ENCODE data around the gene JUP. TPM values are rescaled to one million over a fixed set of nuclear protein-coding genes. Genes with fewer than 3 reads are reported as not detected.

JUP gene
- total and polyA plus RNA-seq, 10 of the 15 experiments (the other 5 are each of a cell fraction or from before 2014, with no cell fraction given): 1.5 to 36.3 (median 11.6) TPM

DNA sequence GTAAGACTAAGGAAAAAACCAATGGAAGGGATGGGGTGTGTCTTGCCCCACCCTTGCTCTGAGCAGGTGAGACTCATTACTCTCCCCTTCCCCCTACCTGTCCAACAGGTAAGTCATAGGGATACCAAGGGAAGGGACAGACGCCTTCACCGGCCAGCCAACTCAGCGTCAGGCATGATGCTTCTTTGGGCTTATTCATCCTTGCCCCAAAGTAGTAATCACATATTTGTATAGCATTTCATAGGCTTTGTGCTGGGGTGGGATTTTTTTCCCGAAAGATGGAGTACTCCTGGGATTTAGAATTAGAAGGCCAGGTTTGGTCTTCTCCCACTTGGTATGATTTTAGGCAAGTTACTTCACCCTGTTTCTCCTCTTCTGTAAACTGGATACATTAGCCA is 509 bp upstream of the JUP start (continued):
- TF ChIP-seq, protein P1, sequence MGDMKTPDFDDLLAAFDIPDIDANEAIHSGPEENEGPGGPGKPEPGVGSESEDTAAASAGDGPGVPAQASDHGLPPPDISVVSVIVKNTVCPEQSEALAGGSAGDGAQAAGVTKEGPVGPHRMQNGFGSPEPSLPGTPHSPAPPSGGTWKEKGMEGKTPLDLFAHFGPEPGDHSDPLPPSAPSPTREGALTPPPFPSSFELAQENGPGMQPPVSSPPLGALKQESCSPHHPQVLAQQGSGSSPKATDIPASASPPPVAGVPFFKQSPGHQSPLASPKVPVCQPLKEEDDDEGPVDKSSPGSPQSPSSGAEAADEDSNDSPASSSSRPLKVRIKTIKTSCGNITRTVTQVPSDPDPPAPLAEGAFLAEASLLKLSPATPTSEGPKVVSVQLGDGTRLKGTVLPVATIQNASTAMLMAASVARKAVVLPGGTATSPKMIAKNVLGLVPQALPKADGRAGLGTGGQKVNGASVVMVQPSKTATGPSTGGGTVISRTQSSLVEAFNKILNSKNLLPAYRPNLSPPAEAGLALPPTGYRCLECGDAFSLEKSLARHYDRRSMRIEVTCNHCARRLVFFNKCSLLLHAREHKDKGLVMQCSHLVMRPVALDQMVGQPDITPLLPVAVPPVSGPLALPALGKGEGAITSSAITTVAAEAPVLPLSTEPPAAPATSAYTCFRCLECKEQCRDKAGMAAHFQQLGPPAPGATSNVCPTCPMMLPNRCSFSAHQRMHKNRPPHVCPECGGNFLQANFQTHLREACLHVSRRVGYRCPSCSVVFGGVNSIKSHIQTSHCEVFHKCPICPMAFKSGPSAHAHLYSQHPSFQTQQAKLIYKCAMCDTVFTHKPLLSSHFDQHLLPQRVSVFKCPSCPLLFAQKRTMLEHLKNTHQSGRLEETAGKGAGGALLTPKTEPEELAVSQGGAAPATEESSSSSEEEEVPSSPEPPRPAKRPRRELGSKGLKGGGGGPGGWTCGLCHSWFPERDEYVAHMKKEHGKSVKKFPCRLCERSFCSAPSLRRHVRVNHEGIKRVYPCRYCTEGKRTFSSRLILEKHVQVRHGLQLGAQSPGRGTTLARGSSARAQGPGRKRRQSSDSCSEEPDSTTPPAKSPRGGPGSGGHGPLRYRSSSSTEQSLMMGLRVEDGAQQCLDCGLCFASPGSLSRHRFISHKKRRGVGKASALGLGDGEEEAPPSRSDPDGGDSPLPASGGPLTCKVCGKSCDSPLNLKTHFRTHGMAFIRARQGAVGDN (IDR thresholded peaks at IDR 0.05): no peak
- TF ChIP-seq FOXK2 (IDR thresholded peaks at IDR 0.05): 0 out of 2 replicates have a peak, but pooled peaks have one; percentile 3

DNA sequence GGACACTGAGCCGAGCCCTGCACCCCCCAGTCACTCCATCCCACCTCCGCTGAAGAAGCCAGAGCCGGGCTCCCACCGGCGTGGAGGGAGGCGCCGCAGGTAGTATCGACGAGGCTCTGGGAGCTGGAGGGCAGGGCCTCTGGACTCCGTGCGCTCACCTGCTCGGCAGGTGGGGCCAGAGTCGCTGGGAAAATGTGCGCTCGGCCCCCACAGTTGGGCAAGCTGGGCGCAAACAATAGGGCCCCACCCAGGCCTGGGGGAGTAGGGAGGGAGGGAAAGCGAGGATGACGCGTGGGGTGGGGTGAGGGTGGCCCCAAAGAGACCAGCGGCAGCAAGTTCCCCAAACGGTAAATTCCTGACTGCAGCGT is 668 bp downstream of the JUP start:
- RAD21 ChIA-PET (ENCODE audit: unreplicated experiment): interaction anchor here (0.6 to 1.6 kb wide), 5 partner anchors 15 to 755 kb away, joined by 3 to 6 read pairs (median 3); partner anchors contain the start of gene ODAD4
- BruUV-seq (replicated peaks): no TSS peak
- no peak for ATAC-seq
- no peak overlapping the region for H3K9ac ChIP-seq (ENCODE audit: control insufficient read depth, insufficient read depth, low read length)
- H2AFZ ChIP-seq (ENCODE audit: control insufficient read depth, low read depth, low read length): peak overlapping the region; percentile 15
- in situ Hi-C loops (cut with MboI): no loop called here
- CTCF ChIA-PET: interaction anchor here (0.6 to 2.0 kb wide), 6 partner anchors 13 to 1612 kb away, joined by 3 to 15 read pairs (median 4); no protein-coding TSS in a partner anchor
- H3K4me2 ChIP-seq (ENCODE audit: control insufficient read depth, insufficient read depth): peak overlapping the region; percentile 71
- no peaks in the 10 kb centered on the region for H3K79me2 ChIP-seq (ENCODE audit: control insufficient read depth, insufficient read depth, low read length)
- intact Hi-C loops (cut with micrococcal nuclease; ENCODE audit: unreplicated experiment): no loop called here
- SMC1A ChIA-PET (ENCODE audit: uncharacterized antibody, unreplicated experiment): interaction anchor here (1.3 to 2.0 kb wide), 3 partner anchors 15 to 76 kb away, joined by 3 to 8 read pairs (median 3); no protein-coding TSS in a partner anchor
- peaks cover 13% of the 10 kb centered on the region for H3K4me1 ChIP-seq (ENCODE audit: control insufficient read depth, insufficient read depth, low read length)
- 2% methylated on average over 21 of the region's 22 CpGs for WGBS (ENCODE audit: insufficient coverage, insufficient replicate concordance, low lambda C conversion rate, missing lambda C conversion rate)
- POLR2A ChIA-PET: interaction anchor here (0.7 to 1.5 kb wide), 3 partner anchors 12 to 96 kb away, joined by 3 to 8 read pairs (median 6); no protein-coding TSS in a partner anchor
- no peak for DNase-seq (ENCODE audit: low read depth, low spot score)
- peak overlapping the region; percentile 67; the same call in 1 of the 2 replicates for H3K4me3 ChIP-seq
- no peak overlapping the region for H3K27ac ChIP-seq (ENCODE audit: control insufficient read depth, insufficient read depth)
- TF ChIP-seq FOXM1 (IDR thresholded peaks at IDR 0.05; ENCODE audit: low read depth, low read length) (no peak), FOS (IDR thresholded peaks at IDR 0.05; ENCODE audit: borderline replicate concordance, extremely low read depth, insufficient read length) (no peak), KDM1A (IDR thresholded peaks at IDR 0.05; ENCODE audit: borderline replicate concordance) (no peak)
- TF ChIP-seq, protein P2, sequence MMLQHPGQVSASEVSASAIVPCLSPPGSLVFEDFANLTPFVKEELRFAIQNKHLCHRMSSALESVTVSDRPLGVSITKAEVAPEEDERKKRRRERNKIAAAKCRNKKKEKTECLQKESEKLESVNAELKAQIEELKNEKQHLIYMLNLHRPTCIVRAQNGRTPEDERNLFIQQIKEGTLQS (IDR thresholded peaks at IDR 0.05; ENCODE audit: borderline replicate concordance, extremely low read depth, low read depth, low read length): no peak
- TF ChIP-seq, protein P3, sequence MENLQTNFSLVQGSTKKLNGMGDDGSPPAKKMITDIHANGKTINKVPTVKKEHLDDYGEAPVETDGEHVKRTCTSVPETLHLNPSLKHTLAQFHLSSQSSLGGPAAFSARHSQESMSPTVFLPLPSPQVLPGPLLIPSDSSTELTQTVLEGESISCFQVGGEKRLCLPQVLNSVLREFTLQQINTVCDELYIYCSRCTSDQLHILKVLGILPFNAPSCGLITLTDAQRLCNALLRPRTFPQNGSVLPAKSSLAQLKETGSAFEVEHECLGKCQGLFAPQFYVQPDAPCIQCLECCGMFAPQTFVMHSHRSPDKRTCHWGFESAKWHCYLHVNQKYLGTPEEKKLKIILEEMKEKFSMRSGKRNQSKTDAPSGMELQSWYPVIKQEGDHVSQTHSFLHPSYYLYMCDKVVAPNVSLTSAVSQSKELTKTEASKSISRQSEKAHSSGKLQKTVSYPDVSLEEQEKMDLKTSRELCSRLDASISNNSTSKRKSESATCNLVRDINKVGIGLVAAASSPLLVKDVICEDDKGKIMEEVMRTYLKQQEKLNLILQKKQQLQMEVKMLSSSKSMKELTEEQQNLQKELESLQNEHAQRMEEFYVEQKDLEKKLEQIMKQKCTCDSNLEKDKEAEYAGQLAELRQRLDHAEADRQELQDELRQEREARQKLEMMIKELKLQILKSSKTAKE (IDR thresholded peaks at IDR 0.05; ENCODE audit: low read depth, poor library complexity, severe bottlenecking): no peak
- TF ChIP-seq, protein P4, sequence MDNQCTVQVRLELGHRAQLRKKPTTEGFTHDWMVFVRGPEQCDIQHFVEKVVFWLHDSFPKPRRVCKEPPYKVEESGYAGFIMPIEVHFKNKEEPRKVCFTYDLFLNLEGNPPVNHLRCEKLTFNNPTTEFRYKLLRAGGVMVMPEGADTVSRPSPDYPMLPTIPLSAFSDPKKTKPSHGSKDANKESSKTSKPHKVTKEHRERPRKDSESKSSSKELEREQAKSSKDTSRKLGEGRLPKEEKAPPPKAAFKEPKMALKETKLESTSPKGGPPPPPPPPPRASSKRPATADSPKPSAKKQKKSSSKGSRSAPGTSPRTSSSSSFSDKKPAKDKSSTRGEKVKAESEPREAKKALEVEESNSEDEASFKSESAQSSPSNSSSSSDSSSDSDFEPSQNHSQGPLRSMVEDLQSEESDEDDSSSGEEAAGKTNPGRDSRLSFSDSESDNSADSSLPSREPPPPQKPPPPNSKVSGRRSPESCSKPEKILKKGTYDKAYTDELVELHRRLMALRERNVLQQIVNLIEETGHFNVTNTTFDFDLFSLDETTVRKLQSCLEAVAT (IDR thresholded peaks at IDR 0.05): no peak
- TF ChIP-seq, protein P5, sequence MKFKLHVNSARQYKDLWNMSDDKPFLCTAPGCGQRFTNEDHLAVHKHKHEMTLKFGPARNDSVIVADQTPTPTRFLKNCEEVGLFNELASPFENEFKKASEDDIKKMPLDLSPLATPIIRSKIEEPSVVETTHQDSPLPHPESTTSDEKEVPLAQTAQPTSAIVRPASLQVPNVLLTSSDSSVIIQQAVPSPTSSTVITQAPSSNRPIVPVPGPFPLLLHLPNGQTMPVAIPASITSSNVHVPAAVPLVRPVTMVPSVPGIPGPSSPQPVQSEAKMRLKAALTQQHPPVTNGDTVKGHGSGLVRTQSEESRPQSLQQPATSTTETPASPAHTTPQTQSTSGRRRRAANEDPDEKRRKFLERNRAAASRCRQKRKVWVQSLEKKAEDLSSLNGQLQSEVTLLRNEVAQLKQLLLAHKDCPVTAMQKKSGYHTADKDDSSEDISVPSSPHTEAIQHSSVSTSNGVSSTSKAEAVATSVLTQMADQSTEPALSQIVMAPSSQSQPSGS (IDR thresholded peaks at IDR 0.05; ENCODE audit: low read length): no peak
- no peaks in the 10 kb centered on the region; the same call in 2 of the 3 replicates for H3K9me3 ChIP-seq (replicated peaks; ENCODE audit: control insufficient read depth, insufficient read depth, low read length)
- H3K27me3 ChIP-seq (replicated peaks in 1 of 2; ENCODE audit: control insufficient read depth in 2 of 2, insufficient read depth in 2 of 2, low read length in 1 of 2): peaks cover 0 to 6% of the 10 kb centered on the region in 2 experiments; a peak in 1 of 4 replicates
- no peak for FAIRE-seq
- H4K20me1 ChIP-seq (ENCODE audit: control insufficient read depth, insufficient read depth): no peaks in the 10 kb centered on the region
- no peaks in the 10 kb centered on the region for H3K36me3 ChIP-seq (ENCODE audit: control insufficient read depth in 2 of 2, insufficient read depth in 2 of 2, low read length in 1 of 2)

All from GM12878 (cell line).